SU-DHL-6 (cell line): ENCODE data around the gene DUSP16.

Experiments
- CTCF ChIP-seq: fragments of 200-600 bp; sonication (generic); IDR thresholded peaks from one replicate; pipeline ENCODE4 v1.5.1; 2017; ENCODE audit warnings: antibody characterized with exemption, mild to moderate bottlenecking, low read length, moderate library complexity; ENCODE audit not compliant: insufficient read depth, poor library complexity, severe bottlenecking
- EZH2phosphoT487 ChIP-seq: fragments of 200-600 bp; sonication (generic), shearing (Covaris generic); conservative IDR thresholded peaks from 2 replicates; pipeline ENCODE4 v1.6.1; 2018; ENCODE audit warnings: mild to moderate bottlenecking, antibody characterized with exemption, low read length, moderate library complexity, mixed read lengths

- no peak for TF ChIP-seq CTCF
- TF ChIP-seq EZH2phosphoT487: no peak
Measured at GRCh38 chr12:12586879-12587675, 24.4 kb upstream of the DUSP16 start.
